Measurements from ENCODE around the gene MEIOB.

The MEIOB gene

GRCh38 chr16:1817716-1818115 lies 54.2 kb downstream of the MEIOB start:
- H3K4me3 ChIP-seq (ENCODE audit: low read depth, low read length) = no peak overlapping the region
- TF ChIP-seq, protein P1, sequence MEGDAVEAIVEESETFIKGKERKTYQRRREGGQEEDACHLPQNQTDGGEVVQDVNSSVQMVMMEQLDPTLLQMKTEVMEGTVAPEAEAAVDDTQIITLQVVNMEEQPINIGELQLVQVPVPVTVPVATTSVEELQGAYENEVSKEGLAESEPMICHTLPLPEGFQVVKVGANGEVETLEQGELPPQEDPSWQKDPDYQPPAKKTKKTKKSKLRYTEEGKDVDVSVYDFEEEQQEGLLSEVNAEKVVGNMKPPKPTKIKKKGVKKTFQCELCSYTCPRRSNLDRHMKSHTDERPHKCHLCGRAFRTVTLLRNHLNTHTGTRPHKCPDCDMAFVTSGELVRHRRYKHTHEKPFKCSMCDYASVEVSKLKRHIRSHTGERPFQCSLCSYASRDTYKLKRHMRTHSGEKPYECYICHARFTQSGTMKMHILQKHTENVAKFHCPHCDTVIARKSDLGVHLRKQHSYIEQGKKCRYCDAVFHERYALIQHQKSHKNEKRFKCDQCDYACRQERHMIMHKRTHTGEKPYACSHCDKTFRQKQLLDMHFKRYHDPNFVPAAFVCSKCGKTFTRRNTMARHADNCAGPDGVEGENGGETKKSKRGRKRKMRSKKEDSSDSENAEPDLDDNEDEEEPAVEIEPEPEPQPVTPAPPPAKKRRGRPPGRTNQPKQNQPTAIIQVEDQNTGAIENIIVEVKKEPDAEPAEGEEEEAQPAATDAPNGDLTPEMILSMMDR (conservative IDR thresholded peaks at IDR 0.05; ENCODE audit: low read depth, low read length) = no peak
- no peak for DNase-seq (ENCODE audit: low read depth)

DNA sequence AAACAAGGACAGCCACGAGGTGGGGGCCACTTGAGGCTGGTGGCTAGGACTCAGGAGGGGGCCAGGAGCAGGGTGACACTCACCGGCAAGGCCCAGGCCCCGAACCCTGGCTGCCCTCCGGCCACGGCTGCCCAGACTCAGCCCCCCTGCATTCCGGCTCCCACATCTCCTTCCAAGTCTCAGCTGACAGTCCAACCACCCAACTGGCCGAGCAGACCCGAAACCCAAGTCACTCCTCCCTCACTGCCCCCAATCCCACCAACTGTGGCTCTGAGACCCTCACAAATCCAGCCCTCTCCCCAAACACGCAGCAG lies 54.7 kb downstream of the MEIOB start:
- H3K4me3 ChIP-seq (ENCODE audit: low read depth, low read length) = no peak overlapping the region
- TF ChIP-seq, protein P1 (conservative IDR thresholded peaks at IDR 0.05; ENCODE audit: low read depth, low read length) = no peak

DNA sequence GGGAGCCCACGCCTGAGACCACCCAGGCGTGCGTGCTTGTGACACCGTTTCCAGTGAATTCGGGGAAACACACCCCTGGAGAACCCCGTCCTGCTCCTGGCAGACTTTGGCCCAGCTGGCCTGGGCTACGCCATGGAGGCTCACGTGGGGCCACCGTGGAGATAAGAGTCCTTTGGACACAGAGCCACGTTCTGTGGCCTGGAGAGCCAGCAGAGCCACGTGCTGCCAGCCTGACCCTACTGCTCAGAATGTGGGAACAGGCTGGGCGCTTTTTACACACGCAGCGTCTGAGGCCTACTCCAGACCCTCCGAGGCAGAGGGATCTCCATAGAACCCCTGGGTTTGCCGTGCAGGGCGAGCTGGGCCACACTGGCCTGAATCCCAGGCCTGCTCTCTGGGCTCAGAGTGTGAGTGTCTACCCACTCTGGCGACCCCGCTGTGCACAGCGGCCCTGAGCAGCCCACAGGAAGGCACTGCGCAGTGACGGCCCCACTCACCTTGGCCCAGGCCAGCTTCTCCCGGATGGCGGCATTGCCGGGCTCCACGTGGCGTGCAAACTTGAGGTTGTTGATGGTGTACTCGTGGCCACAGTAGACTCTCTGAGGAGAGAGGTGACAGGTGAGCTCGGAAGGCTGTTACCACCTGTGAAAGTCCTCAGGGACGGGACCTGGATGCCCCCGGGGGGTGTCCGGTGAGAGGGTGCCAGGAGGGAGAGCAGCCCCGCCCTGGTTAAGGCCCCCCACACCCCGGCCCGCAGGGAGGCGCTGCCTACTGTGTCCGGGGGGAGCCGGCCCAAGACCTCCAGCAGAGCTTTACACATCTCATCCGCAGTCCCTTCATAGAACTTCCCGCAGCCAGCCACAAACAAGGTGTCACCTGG lies 55.3 kb downstream of the MEIOB start:
- DNase-seq (ENCODE audit: low read depth) = no peak
- TF ChIP-seq, protein P1 (conservative IDR thresholded peaks at IDR 0.05; ENCODE audit: low read depth, low read length) = no peak

More for the DNA sequence above, 54.7 kb downstream of the MEIOB start:
- DNase-seq (ENCODE audit: low read depth) = no peak

GRCh38 chr16:1815461-1815860 lies 56.5 kb downstream of the MEIOB start:
- H3K4me3 ChIP-seq (ENCODE audit: low read depth, low read length) = no peak overlapping the region
- no peak for DNase-seq (ENCODE audit: low read depth)
- TF ChIP-seq, protein P1 (conservative IDR thresholded peaks at IDR 0.05; ENCODE audit: low read depth, low read length) = no peak

More for the DNA sequence above, 55.3 kb downstream of the MEIOB start:
- H3K4me3 ChIP-seq (ENCODE audit: low read depth, low read length) = no peak overlapping the region

DNA sequence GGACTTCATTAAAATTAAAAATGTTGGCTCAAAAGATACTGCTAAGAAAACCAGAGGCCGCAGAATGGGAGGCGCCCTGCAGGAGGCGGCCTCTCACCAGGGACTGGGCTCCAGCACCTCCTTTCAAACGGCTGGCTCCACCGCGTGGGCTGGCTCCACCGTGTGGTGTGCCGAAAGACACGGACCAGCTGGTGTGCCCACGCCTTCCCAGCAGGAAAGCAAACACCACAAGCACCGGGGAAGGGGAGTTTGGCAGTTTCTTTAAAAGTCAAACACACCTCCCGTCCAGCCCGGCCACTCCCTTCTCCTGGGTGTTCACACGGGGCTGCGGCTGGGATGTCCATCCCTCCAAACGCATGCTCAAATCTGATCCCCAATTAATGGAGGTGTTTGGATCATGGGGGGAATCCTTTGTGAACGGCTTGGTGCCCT lies 59.2 kb downstream of the MEIOB start:
- no peak overlapping the region for H3K4me3 ChIP-seq (ENCODE audit: low read depth, low read length)
- peak; percentile 84 for DNase-seq (ENCODE audit: low read depth)
- TF ChIP-seq, protein P1 (conservative IDR thresholded peaks at IDR 0.05; ENCODE audit: low read depth, low read length) = peak; percentile 76

DNA sequence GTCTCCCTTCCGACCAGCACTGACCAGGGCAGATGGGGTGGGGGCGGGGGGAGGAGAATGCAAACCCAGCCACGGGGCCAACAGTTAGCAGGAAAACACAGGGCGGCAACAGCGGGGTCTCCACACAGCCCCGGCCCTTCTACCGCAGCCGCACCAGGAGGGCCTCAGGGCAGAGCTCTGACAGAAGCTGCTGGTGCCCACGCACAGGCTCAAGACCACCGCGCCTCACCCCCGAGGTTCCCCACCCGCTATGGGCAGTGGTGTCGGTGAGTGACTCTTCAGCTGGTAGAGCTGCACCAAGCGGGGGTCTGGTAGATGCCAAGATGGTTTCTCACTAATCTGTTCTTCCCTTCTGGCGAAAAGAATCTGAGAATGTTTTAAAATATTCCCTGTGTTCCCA lies 61.4 kb downstream of the MEIOB start:
- TF ChIP-seq, protein P1 (conservative IDR thresholded peaks at IDR 0.05; ENCODE audit: low read depth, low read length) = no peak
- no peak overlapping the region for H3K4me3 ChIP-seq (ENCODE audit: low read depth, low read length)
- no peak for DNase-seq (ENCODE audit: low read depth)

DNA sequence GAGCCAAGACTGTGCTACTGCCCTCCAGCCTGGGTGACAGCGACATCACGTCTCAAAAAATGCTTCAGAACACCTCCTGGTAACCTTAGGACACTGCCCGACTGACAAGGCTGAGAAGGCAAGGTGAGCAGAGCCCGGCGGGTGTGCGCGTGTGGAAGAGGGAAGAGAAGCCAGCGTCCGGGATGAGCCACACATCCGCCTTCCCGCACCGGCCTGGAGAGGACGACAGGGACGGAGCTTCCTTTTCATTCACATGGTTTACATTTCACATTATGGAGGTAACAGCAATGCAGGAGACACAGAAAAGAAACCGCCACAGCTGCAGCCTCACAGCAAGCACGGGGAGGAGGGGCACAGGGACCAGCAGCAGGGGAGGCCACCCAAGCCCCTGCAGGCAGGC lies 61.9 kb downstream of the MEIOB start:
- DNase-seq (ENCODE audit: low read depth) = no peak
- H3K4me3 ChIP-seq (ENCODE audit: low read depth, low read length) = no peak overlapping the region
- TF ChIP-seq, protein P1 (conservative IDR thresholded peaks at IDR 0.05; ENCODE audit: low read depth, low read length) = no peak

Measured in choroid plexus epithelial cell (primary cell).